Caco-2 (cell line): ENCODE results near the gene ATP8A1. TPM values are rescaled to one million over a fixed set of nuclear protein-coding genes. Genes with fewer than 3 reads are reported as not detected.

ENCODE experiments used
- BruUV-seq: library from RNA; stranded (reverse); fragments of 400-500 nt; replicated peaks from 2 replicates; lab custom pipeline; 2021; lab: Mats Ljungman, UMichigan
- CTCF ChIA-PET: fragments of 300-600 bp; sonication (Branson Sonifier 250); formaldehyde crosslinking; loops from one replicate; lab custom pipeline; 2022; ENCODE audit warnings: antibody characterized with exemption; lab: Charles Lee
- POLR2A ChIA-PET: fragments of 300-600 bp; sonication (Branson Sonifier 250); formaldehyde crosslinking; loops from one replicate; lab custom pipeline; 2022; ENCODE audit warnings: antibody characterized with exemption; lab: Charles Lee
- DNase-seq, 2 experiments: peaks; one replicate each; pipeline versions ENCODE4 v3.0.0 to v3.0.0-alpha.2; 2020 to 2022
- H3K27me3 ChIP-seq: replicated peaks from 2 replicates; pipeline ENCODE4 v1.6.0; 2011; ENCODE audit warnings: low read length; ENCODE audit not compliant: control insufficient read depth, insufficient read depth
- H3K36me3 ChIP-seq: 2 replicates; pipeline ENCODE4 v1.5.1; 2011; ENCODE audit warnings: low read length; ENCODE audit not compliant: control insufficient read depth, insufficient read depth
- H3K4me1 ChIP-seq: fragments of 250-450 bp; sonication (Bioruptor Pico); 2 replicates; pipeline ENCODE4 v1.5.1; 2020; ENCODE audit warnings: mild to moderate bottlenecking
- H3K4me3 ChIP-seq: 2 replicates; pipeline ENCODE4 v1.5.1; 2011; ENCODE audit warnings: low read depth, mild to moderate bottlenecking, control low read depth, low read length
- H3K9me3 ChIP-seq: fragments of 250-450 bp; sonication (Bioruptor Pico); 2 replicates; pipeline ENCODE4 v1.5.1; 2020; ENCODE audit warnings: mild to moderate bottlenecking, moderate library complexity
- H3K27ac Mint-ChIP-seq: one replicate; pipeline ENCODE4 v1.8.0; 2022; ENCODE audit warnings: mixed read lengths; ENCODE audit not compliant: unreplicated experiment
- H3K27me3 Mint-ChIP-seq: one replicate; pipeline ENCODE4 v1.8.0; 2022; ENCODE audit warnings: mixed read lengths; ENCODE audit not compliant: insufficient read depth, unreplicated experiment
- H3K36me3 Mint-ChIP-seq: one replicate; pipeline ENCODE4 v1.8.0; 2022; ENCODE audit warnings: mild to moderate bottlenecking, mixed read lengths; ENCODE audit not compliant: insufficient read depth, unreplicated experiment
- H3K4me1 Mint-ChIP-seq: one replicate; pipeline ENCODE4 v1.8.0; 2022; ENCODE audit warnings: low read depth, mixed read lengths; ENCODE audit not compliant: unreplicated experiment
- H3K4me3 Mint-ChIP-seq: one replicate; pipeline ENCODE4 v1.8.0; 2022; ENCODE audit warnings: mild to moderate bottlenecking, moderate library complexity, mixed read lengths; ENCODE audit not compliant: unreplicated experiment
- H3K9me3 Mint-ChIP-seq: one replicate; pipeline ENCODE4 v1.8.0; 2022; ENCODE audit warnings: mixed read lengths; ENCODE audit not compliant: unreplicated experiment
- intact Hi-C: fragments of 100-400 bp; cut with micrococcal nuclease; formaldehyde crosslinking; loops from one replicate; pipeline ENCODE4 v1.10.0; 2022; ENCODE audit not compliant: unreplicated experiment
- total RNA-seq: library from RNA; stranded (reverse); gene quantifications from 2 replicates; pipeline ENCODE4 v1.2.3, GENCODE V29; 2022
- TF ChIP-seq, protein P1 (sequence below), 2 experiments: fragments of 200-600 bp in 1 of 2; IDR thresholded peaks; 1 replicate in 1 of 2; 2 replicates in 1 of 2; pipeline versions ENCODE4 v1.5.1 to v1.8.0; 2011 to 2022; ENCODE audit warnings: antibody characterized with exemption in 1 of 2, control low read depth in 1 of 2, inconsistent platforms in 1 of 2, low read depth in 1 of 2, low read length in 1 of 2, mild to moderate bottlenecking in 1 of 2, moderate library complexity in 1 of 2; ENCODE audit not compliant: insufficient read depth in 1 of 2, severe bottlenecking in 1 of 2, unreplicated experiment in 1 of 2

Gene ATP8A1
- total RNA-seq, 1 experiment from 2014 or later: 9.3 TPM

DNA sequence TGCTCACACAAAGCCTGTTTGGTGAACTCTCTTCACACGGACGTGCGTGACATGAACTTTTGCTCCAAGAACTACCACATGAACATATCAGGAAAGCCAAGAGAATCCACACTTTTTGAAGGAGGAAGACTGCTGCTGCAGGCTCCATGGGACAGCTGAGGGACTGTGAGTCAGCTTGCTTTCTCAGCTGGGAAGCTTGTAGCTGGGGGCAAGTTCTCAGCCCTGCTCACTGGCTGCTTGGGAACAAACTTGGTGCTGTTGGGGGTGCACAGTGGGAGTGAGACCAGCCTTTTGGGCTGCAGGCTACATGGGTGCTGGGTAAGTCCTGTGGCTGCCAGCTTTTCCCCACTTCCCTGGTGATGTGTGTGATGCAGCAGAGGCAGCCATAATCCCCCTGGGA lies 123.9 kb downstream of the ATP8A1 start:
- TF ChIP-seq, protein P1, sequence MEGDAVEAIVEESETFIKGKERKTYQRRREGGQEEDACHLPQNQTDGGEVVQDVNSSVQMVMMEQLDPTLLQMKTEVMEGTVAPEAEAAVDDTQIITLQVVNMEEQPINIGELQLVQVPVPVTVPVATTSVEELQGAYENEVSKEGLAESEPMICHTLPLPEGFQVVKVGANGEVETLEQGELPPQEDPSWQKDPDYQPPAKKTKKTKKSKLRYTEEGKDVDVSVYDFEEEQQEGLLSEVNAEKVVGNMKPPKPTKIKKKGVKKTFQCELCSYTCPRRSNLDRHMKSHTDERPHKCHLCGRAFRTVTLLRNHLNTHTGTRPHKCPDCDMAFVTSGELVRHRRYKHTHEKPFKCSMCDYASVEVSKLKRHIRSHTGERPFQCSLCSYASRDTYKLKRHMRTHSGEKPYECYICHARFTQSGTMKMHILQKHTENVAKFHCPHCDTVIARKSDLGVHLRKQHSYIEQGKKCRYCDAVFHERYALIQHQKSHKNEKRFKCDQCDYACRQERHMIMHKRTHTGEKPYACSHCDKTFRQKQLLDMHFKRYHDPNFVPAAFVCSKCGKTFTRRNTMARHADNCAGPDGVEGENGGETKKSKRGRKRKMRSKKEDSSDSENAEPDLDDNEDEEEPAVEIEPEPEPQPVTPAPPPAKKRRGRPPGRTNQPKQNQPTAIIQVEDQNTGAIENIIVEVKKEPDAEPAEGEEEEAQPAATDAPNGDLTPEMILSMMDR (IDR thresholded peaks at IDR 0.05; ENCODE audit: insufficient read depth in 1 of 2, low read depth in 1 of 2, low read length in 1 of 2, severe bottlenecking in 1 of 2, unreplicated experiment in 1 of 2): no peak
- no peak overlapping the region for H3K27ac Mint-ChIP-seq
- DNase-seq: no peak
- H3K9me3 Mint-ChIP-seq: no peaks in the 10 kb centered on the region
- ChIA-PET POLR2A (no interaction called here), CTCF (no interaction called here)
- no peaks in the 10 kb centered on the region for H3K4me1 Mint-ChIP-seq
- no peaks in the 10 kb centered on the region for H3K27me3 Mint-ChIP-seq
- BruUV-seq: no TSS peak
- Histone ChIP-seq H3K27me3 (no peaks in the 10 kb centered on the region), H3K4me3 (no peak overlapping the region), H3K9me3 (no peaks in the 10 kb centered on the region), H3K36me3 (no peaks in the 10 kb centered on the region), H3K4me1 (no peaks in the 10 kb centered on the region)
- no peak overlapping the region for H3K4me3 Mint-ChIP-seq
- intact Hi-C loops: no loop called here
- peaks cover 4% of the 10 kb centered on the region for H3K36me3 Mint-ChIP-seq

DNA sequence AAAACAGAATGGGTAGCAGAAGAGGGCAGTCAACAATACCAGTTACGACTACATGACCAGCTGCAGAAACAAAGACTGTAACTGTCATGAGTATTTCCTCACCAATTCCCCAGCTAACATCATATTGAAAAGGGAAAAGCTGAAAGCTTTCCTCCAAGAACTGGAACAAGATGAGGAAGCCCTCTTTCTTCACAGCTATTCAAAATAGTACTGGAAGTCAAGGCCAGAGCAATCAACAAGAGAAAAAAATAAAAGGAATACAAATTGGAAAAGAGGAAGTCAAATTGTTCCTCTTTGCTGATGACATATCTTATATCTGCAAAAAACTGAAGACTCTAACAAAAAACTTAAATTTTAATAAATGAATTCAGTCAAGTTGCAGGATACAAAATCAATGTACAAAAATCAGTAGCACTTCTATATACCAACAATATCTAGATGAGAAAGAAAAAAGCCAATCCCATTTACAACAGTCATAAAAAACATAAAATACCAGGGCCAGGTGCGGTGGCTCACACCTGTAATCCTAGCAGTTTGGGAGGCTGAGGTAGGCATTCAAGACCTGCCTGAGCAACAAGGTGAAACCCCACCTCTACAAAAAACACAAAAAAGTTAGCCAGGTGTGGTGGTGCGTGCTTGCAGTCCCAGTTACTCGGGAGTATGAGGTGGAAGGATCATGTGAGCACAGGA lies 125.4 kb downstream of the ATP8A1 start:
- H3K4me1 Mint-ChIP-seq: no peaks in the 10 kb centered on the region
- intact Hi-C loops: no loop called here
- H3K27me3 Mint-ChIP-seq: no peaks in the 10 kb centered on the region
- Histone ChIP-seq H3K4me3 (no peak overlapping the region), H3K4me1 (no peaks in the 10 kb centered on the region), H3K9me3 (no peaks in the 10 kb centered on the region), H3K27me3 (no peaks in the 10 kb centered on the region), H3K36me3 (no peaks in the 10 kb centered on the region)
- peaks cover 4% of the 10 kb centered on the region for H3K36me3 Mint-ChIP-seq
- TF ChIP-seq, protein P1 (IDR thresholded peaks at IDR 0.05; ENCODE audit: insufficient read depth in 1 of 2, low read depth in 1 of 2, low read length in 1 of 2, severe bottlenecking in 1 of 2, unreplicated experiment in 1 of 2): no peak
- ChIA-PET POLR2A (no interaction called here), CTCF (no interaction called here)
- no peak for DNase-seq
- H3K9me3 Mint-ChIP-seq: no peaks in the 10 kb centered on the region
- BruUV-seq: no TSS peak
- no peak overlapping the region for H3K27ac Mint-ChIP-seq
- H3K4me3 Mint-ChIP-seq: no peak overlapping the region

DNA sequence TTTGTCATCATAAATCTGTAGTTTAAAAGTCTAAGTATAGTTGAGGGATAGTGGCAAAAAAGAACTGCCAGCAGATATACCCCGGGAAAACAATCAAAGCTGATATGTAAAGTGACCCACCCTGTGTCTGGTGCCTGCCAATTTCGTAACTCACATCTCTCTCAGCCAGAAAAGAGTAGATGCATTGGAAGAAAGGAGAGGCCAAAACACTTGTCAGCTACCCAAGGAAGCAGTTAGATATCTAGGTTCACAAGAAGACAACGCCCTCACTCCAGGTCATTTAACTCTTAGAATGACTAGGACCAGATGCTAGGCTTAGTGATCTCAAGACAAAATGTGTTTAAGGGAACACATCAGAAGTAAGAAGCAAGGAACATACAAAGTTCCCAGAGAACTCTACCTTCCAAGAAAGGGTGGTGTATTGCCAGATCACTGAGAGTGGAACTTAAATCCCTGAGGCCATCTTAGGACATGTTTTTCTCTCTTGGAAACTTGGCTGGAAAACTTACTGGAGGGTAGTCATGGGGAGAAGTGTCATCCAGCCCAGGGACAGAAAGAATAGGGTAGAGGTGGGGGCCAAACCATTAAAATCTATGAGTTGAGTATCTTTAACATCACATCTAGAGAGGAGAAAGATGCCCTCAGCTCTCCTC lies 133.7 kb downstream of the ATP8A1 start:
- Histone ChIP-seq H3K4me3 (no peak overlapping the region), H3K4me1 (no peaks in the 10 kb centered on the region), H3K36me3 (no peaks in the 10 kb centered on the region), H3K27me3 (no peaks in the 10 kb centered on the region), H3K9me3 (no peaks in the 10 kb centered on the region)
- Mint-ChIP-seq H3K4me3 (no peak overlapping the region), H3K27me3 (no peaks in the 10 kb centered on the region), H3K27ac (no peak overlapping the region), H3K36me3 (no peaks in the 10 kb centered on the region), H3K9me3 (no peaks in the 10 kb centered on the region), H3K4me1 (no peaks in the 10 kb centered on the region)
- POLR2A ChIA-PET: no interaction called here
- TF ChIP-seq, protein P1 (IDR thresholded peaks at IDR 0.05; ENCODE audit: insufficient read depth in 1 of 2, low read depth in 1 of 2, low read length in 1 of 2, severe bottlenecking in 1 of 2, unreplicated experiment in 1 of 2): no peak
- no TSS peak for BruUV-seq
- DNase-seq: no peak
- CTCF ChIA-PET: no interaction called here
- intact Hi-C loops: no loop called here
